H1 (cell line): ENCODE measurements around the gene AGPAT3. TPM values are rescaled to one million over a fixed set of nuclear protein-coding genes. Genes with fewer than 3 reads are reported as not detected.

Experiments used
- BCL11A ChIP-seq, 2 experiments: IDR thresholded peaks; one replicate each; pipeline ENCODE4 v1.6.1; 2011; ENCODE audit warnings: low read depth in 2 of 2, low read length in 2 of 2, mild to moderate bottlenecking in 2 of 2
- CBX5 ChIP-seq: fragments of 300-800, 300-1000 bp; sonication (generic); IDR thresholded peaks from 2 replicates; pipeline ENCODE4 v1.7.1; 2016; ENCODE audit warnings: antibody characterized with exemption, low read length, low read depth
- CHD1 ChIP-seq: IDR thresholded peaks from 2 replicates; pipeline ENCODE4 v1.6.1; 2012; ENCODE audit warnings: low read depth, low read length, improper control_type of control experiment
- FOSL1 ChIP-seq: IDR thresholded peaks from 2 replicates; pipeline ENCODE4 v1.6.1; 2011; ENCODE audit warnings: mild to moderate bottlenecking, low read depth, low read length, moderate library complexity; ENCODE audit not compliant: insufficient read depth
- RNF2 ChIP-seq: fragments of 200-900, 300-1000 bp; sonication (generic); IDR thresholded peaks from 2 replicates; pipeline ENCODE4 v1.7.1; 2016; ENCODE audit warnings: borderline replicate concordance, low read depth, mild to moderate bottlenecking, antibody characterized with exemption, low read length; ENCODE audit not compliant: poor library complexity, severe bottlenecking; ENCODE audit errors: missing control alignments
- TBP ChIP-seq: IDR thresholded peaks from 2 replicates; pipeline ENCODE4 v1.6.1; 2011; ENCODE audit warnings: low read depth, low read length, improper control_type of control experiment
- polyA plus RNA-seq, 7 experiments: library from polyadenylated mRNA; depleted of rRNA in 3 of 7; stranded (reverse) in 5 of 7; unstranded in 2 of 7; fragments of >200 nt in 5 of 7; fragments of 200-250 nt in 2 of 7; gene quantifications; 1 replicate in 5 of 7; 2 replicates in 1 of 7; 4 replicates in 1 of 7; pipeline versions ENCODE4 v1.2.1 to v1.2.3, GENCODE V29; 2011 to 2013; ENCODE audit warnings: missing spikeins in 2 of 7, mixed read lengths in 2 of 7
- small RNA-seq: library from polyadenylated mRNA; stranded (forward); fragments of <200 nt; extraction: miRNeasy Mini kit (QIAGEN cat#:217004); gene quantifications from one replicate; pipeline ENCODE3, GENCODE V24; 2013; ENCODE audit not compliant: insufficient read depth
- total RNA-seq: library from RNA; stranded (reverse); fragmentation: NEBNext Ultra II Directional; extraction: Animal tissue kit (Norgen Biotek cat#: 25700); gene quantifications from 2 replicates; pipeline ENCODE4 v1.2.1, GENCODE V29; 2021
- TF ChIP-seq, protein P1 (sequence below): IDR thresholded peaks from 2 replicates; pipeline ENCODE4 v1.6.1; 2011; ENCODE audit warnings: low read depth, mild to moderate bottlenecking, low read length; ENCODE audit not compliant: insufficient read depth
- TF ChIP-seq, protein P2 (sequence below): IDR thresholded peaks from 2 replicates; pipeline ENCODE4 v1.6.1; 2012; ENCODE audit warnings: inconsistent platforms

Gene AGPAT3
- total and polyA plus RNA-seq, 2 of the 8 experiments (the other 6 are each of a cell fraction or from before 2014, with no cell fraction given) = 5.8 to 7.3 TPM

DNA sequence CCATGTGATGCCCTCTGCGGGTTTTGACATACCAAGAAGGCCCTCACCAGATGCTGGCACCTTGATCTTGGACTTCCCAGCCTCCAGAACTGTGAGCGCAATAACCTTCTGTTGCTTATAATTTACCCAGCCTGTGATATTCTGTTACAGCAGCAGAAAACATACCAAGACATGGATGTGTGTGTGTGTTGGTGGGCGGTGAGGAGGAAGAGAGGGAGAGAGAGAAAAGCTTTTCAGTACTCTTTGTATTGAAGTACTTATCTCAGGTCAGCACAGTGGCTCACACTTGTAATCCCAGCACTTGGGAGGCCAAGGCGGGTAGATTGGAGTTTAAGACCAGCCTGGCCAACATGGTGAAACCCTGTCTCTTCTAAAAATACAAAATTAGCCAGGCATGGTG lies 170.2 kb downstream of the AGPAT3 start (continued):
- TF ChIP-seq, protein P1, sequence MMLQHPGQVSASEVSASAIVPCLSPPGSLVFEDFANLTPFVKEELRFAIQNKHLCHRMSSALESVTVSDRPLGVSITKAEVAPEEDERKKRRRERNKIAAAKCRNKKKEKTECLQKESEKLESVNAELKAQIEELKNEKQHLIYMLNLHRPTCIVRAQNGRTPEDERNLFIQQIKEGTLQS = no peak
- TF ChIP-seq CBX5 (no peak), RNF2 (no peak), CHD1 (no peak), TBP (no peak), BCL11A (IDR thresholded peaks at IDR 0.05; ENCODE audit: low read depth in 2 of 2, low read length in 2 of 2) (no peak), FOSL1 (no peak)
- TF ChIP-seq, protein P2, sequence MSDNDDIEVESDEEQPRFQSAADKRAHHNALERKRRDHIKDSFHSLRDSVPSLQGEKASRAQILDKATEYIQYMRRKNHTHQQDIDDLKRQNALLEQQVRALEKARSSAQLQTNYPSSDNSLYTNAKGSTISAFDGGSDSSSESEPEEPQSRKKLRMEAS = no peak

Small RNAs within 50 kb of the gene (small RNA-seq; reads per million reads assigned to genes)
- gene RNU6-1150P (not detected), gene RNU6-859P (not detected)

Other genes starting within 250 kb of the AGPAT3 start
- gene HSF2BP, start 205.7 kb upstream of the AGPAT3 start, total RNA-seq = 0.71 and 0.93 TPM in 2 replicates
- 0.51 and 0.52 TPM in 2 replicates for gene HSF2BP, start 205.7 kb upstream of the AGPAT3 start, polyA plus RNA-seq (2011; rRNA removed)
- 96.7 and 97.3 TPM in 2 replicates for gene RRP1B, start 205.7 kb upstream of the AGPAT3 start, total RNA-seq
- 25.8 and 27.0 TPM in 2 replicates for gene RRP1B, start 205.7 kb upstream of the AGPAT3 start, polyA plus RNA-seq (2011; rRNA removed)
- gene PDXK, start 146.1 kb upstream of the AGPAT3 start, total RNA-seq = 112 and 116 TPM in 2 replicates
- 78.0 and 98.0 TPM in 2 replicates for gene PDXK, start 146.1 kb upstream of the AGPAT3 start, polyA plus RNA-seq (2011; rRNA removed)
- 53.8 and 54.5 TPM in 2 replicates for gene CSTB, start 88.9 kb upstream of the AGPAT3 start, total RNA-seq
- 63.1 and 64.1 TPM in 2 replicates for gene CSTB, start 88.9 kb upstream of the AGPAT3 start, polyA plus RNA-seq (2011; rRNA removed)
- 54.3 and 55.2 TPM in 2 replicates for gene RRP1, start 75.6 kb upstream of the AGPAT3 start, total RNA-seq
- gene RRP1, start 75.6 kb upstream of the AGPAT3 start, polyA plus RNA-seq (2011; rRNA removed) = 11.6 and 22.8 TPM in 2 replicates
- gene TRAPPC10, start 147.1 kb downstream of the AGPAT3 start, total RNA-seq = 29.8 and 31.0 TPM in 2 replicates
- 18.5 and 22.7 TPM in 2 replicates for gene TRAPPC10, start 147.1 kb downstream of the AGPAT3 start, polyA plus RNA-seq (2011; rRNA removed)
- 6.7 and 11.8 TPM in 2 replicates for gene PWP2, start 242.2 kb downstream of the AGPAT3 start, total RNA-seq
- 4.3 and 4.4 TPM in 2 replicates for gene PWP2, start 242.2 kb downstream of the AGPAT3 start, polyA plus RNA-seq (2011; rRNA removed)